Measurements from ENCODE around the gene TSPAN18. TPM values are rescaled to one million over a fixed set of nuclear protein-coding genes. Genes with fewer than 3 reads are reported as not detected.

The TSPAN18 gene
- total and polyA plus RNA-seq, 2 of the 4 experiments (the other 2 are of a cell fraction), result 0.36 to 1.1 TPM

- Histone ChIP-seq H3K4ac (ENCODE audit: low read depth, low read length) (no peak overlapping the region), H2BK15ac (ENCODE audit: low read depth, low read length) (no peak overlapping the region), H4K20me1 (ENCODE audit: insufficient read depth, low read length) (no peaks in the 10 kb centered on the region), H3K4me1 (ENCODE audit: control insufficient read depth, insufficient read depth, low read length) (peaks cover 2% of the 10 kb centered on the region; the same call in 1 of the 2 replicates), H3K27ac (ENCODE audit: insufficient read depth, low read length) (no peak overlapping the region), H3K27me3 (ENCODE audit: control insufficient read depth, insufficient read depth, low read length) (peaks cover 22% of the 10 kb centered on the region), H2BK120ac (ENCODE audit: low read depth, low read length) (no peak overlapping the region), H2AK5ac (ENCODE audit: low read depth, low read length) (no peak overlapping the region), H3K9me3 (ENCODE audit: control insufficient read depth, insufficient read depth, low read length) (peaks cover 6% of the 10 kb centered on the region; the same call in 1 of the 2 replicates), H3K23ac (ENCODE audit: low read depth, low read length) (no peak overlapping the region), H3K4me2 (ENCODE audit: low read depth, low read length) (no peak overlapping the region), H2BK5ac (ENCODE audit: low read depth, low read length, poor library complexity, severe bottlenecking) (no peak overlapping the region), H3K18ac (ENCODE audit: low read depth, low read length) (no peak overlapping the region), H2AK9ac (replicated peaks; ENCODE audit: low read depth, low read length, poor library complexity) (no peak overlapping the region), H2BK20ac (ENCODE audit: low read depth, low read length) (no peak overlapping the region), H2AFZ (replicated peaks; ENCODE audit: low read length, poor library complexity) (no peak overlapping the region), H3K9ac (ENCODE audit: low read depth, low read length) (no peak overlapping the region), H4K8ac (ENCODE audit: low read depth in 2 of 2, low read length in 2 of 2) (no peak overlapping the region), H3K4me3 (ENCODE audit: insufficient read depth, low read depth, low read length) (no peak overlapping the region), H3K36me3 (ENCODE audit: control insufficient read depth, insufficient read depth, low read length) (no peaks in the 10 kb centered on the region), H3K56ac (ENCODE audit: extremely low read depth, insufficient read depth, low read length) (no peak overlapping the region), H3K14ac (replicated peaks; ENCODE audit: low read depth, low read length) (no peak overlapping the region), H4K5ac (ENCODE audit: low read depth, low read length) (no peak overlapping the region), H4K91ac (ENCODE audit: insufficient read depth, low read depth, low read length) (no peak overlapping the region), H3K9me1 (ENCODE audit: insufficient read depth, low read length) (no peaks in the 10 kb centered on the region), H3K79me1 (ENCODE audit: low read depth in 1 of 2, low read length in 2 of 2) (no peaks in the 10 kb centered on the region)
- ChIA-PET CTCF (no interaction called here), POLR2A (ENCODE audit: unreplicated experiment) (no interaction called here)
- TF ChIP-seq NFE2L2 (IDR thresholded peaks at IDR 0.05; ENCODE audit: low read depth, low read length) (no peak), CEBPB (IDR thresholded peaks at IDR 0.05; ENCODE audit: low read depth, low read length) (no peak), MXI1 (IDR thresholded peaks at IDR 0.05; ENCODE audit: borderline replicate concordance, low read depth, low read length) (no peak), FOS (IDR thresholded peaks at IDR 0.05; ENCODE audit: low read depth, low read length) (no peak), BHLHE40 (IDR thresholded peaks at IDR 0.05; ENCODE audit: low read depth, low read length) (no peak), ELK1 (IDR thresholded peaks at IDR 0.05; ENCODE audit: borderline replicate concordance, low read depth, low read length) (no peak), POLR2A (IDR thresholded peaks at IDR 0.05; ENCODE audit: low read depth, low read length) (no peak), CTCF (conservative IDR thresholded peaks at IDR 0.05; ENCODE audit: low read depth, low read length) (no peak), RCOR1 (IDR thresholded peaks at IDR 0.05; ENCODE audit: insufficient replicate concordance, low read length) (no peak), CHD1 (IDR thresholded peaks at IDR 0.05; ENCODE audit: low read depth, low read length) (no peak)
- BruUV-seq (replicated peaks), result no TSS peak
- dilution Hi-C loops (cut with HindIII; ENCODE audit: low sequenced_read_pairs, unreplicated experiment) (no loop called here), in situ Hi-C loops (cut with MboI; ENCODE audit: low sequenced_read_pairs) (loop anchor here (25.0 kb wide), 1 partner anchor 791 kb away; no protein-coding TSS in a partner anchor), intact Hi-C loops (cut with micrococcal nuclease) (no loop called here)
- ATAC-seq (ENCODE audit: low read depth) (no peak), DNase-seq (no peak)
- WGBS, 2 experiments (ENCODE audit: extremely low coverage in 2 of 2, insufficient read length in 1 of 2), result 83% methylated on average over 4 of the region's 7 CpGs; no CpG with 5 or more reads in 1 of the 2 experiments
Measured at GRCh38 chr11:44903035-44903434, 176.3 kb downstream of the TSPAN18 start.

All from IMR-90 (cell line).